GM12875 (cell line): ENCODE measurements around the gene LMO1.

Experiments
- H3K4me3 ChIP-seq: one replicate; pipeline ENCODE4 v1.5.1; 2011; ENCODE audit warnings: low read depth, low read length, control low read depth
- CTCF ChIP-seq: IDR thresholded peaks from 2 replicates; pipeline ENCODE4 v1.5.1; 2011; ENCODE audit warnings: low read depth, mild to moderate bottlenecking, control low read depth, inconsistent platforms, low read length, moderate library complexity, borderline replicate concordance; ENCODE audit not compliant: insufficient read depth

Gene LMO1

GRCh38 chr11:8213376-8213775 is 50.3 kb downstream of the LMO1 start:
- TF ChIP-seq CTCF, result no peak
- H3K4me3 ChIP-seq, result no peak overlapping the region

- H3K4me3 ChIP-seq, result no peak overlapping the region
- peak; percentile 89 for TF ChIP-seq CTCF
Observed at GRCh38 chr11:8209208-8209807, 54.4 kb downstream of the LMO1 start.

- TF ChIP-seq CTCF, result no peak
- no peak overlapping the region for H3K4me3 ChIP-seq
Observed at GRCh38 chr11:8207080-8208000, 56.3 kb downstream of the LMO1 start.

GRCh38 chr11:8206251-8207079 is 57.2 kb downstream of the LMO1 start:
- no peak for TF ChIP-seq CTCF
- H3K4me3 ChIP-seq, result no peak overlapping the region

GRCh38 chr11:8205566-8205965 is 58.1 kb downstream of the LMO1 start:
- TF ChIP-seq CTCF, result no peak
- H3K4me3 ChIP-seq, result no peak overlapping the region

- no peak overlapping the region for H3K4me3 ChIP-seq
- no peak for TF ChIP-seq CTCF
Observed at GRCh38 chr11:8204596-8204995, 59.1 kb downstream of the LMO1 start.
